HCT116 (cell line): ENCODE measurements around the gene MYO7B. TPM values are rescaled to one million over a fixed set of nuclear protein-coding genes. Genes with fewer than 3 reads are reported as not detected.
A peak's percentile ranks its signal among the peaks of the same experiment; 100 is the strongest.

Experiments
- ATAC-seq: fragments of 200-7000 bp; cut with Tn5 transposase; 2 replicates; pipeline ENCODE4 v1.9.1; 2020; ENCODE audit warnings: mild to moderate bottlenecking, moderate library complexity
- BruUV-seq: library from RNA; stranded (reverse); fragments of 400-500 nt; replicated peaks from 2 replicates; lab custom pipeline; 2021; lab: Mats Ljungman, UMichigan
- CTCF ChIA-PET: fragments of 300-600 bp; sonication (Branson Sonifier 250); formaldehyde crosslinking; loops from one replicate; lab custom pipeline; 2021; ENCODE audit warnings: antibody characterized with exemption; lab: Charles Lee
- POLR2A ChIA-PET: fragments of 300-600, 350-600 bp; sonication (Branson Sonifier 250); formaldehyde crosslinking; loops from one replicate; lab custom pipeline; 2021; ENCODE audit warnings: antibody characterized with exemption; lab: Charles Lee
- RAD21 ChIA-PET, 2 experiments: fragments of 300-600 bp; sonication (Branson Sonifier 250); formaldehyde crosslinking; loops; one replicate each; lab custom pipeline; 2023; ENCODE audit warnings: low total read pairs in 2 of 2; ENCODE audit not compliant: uncharacterized antibody in 2 of 2, unreplicated experiment in 2 of 2, low non-redundant PET in 1 of 2; lab: Charles Lee
- DNase-seq: peaks from one replicate; pipeline ENCODE4 v3.0.0-alpha.2; 2010; ENCODE audit warnings: low read depth, low spot score
- H2AFZ ChIP-seq: fragments of 200-600 bp; shearing (Covaris generic), sonication (generic); 2 replicates; pipeline ENCODE4 v1.6.1; 2017; ENCODE audit warnings: low read depth, mixed run types, mixed read lengths, antibody characterized with exemption, low read length; ENCODE audit not compliant: poor library complexity, severe bottlenecking
- H3K27ac ChIP-seq: 2 replicates; pipeline ENCODE4 v1.5.1; 2012; ENCODE audit warnings: low read depth, low read length
- H3K27me3 ChIP-seq: fragments of 200-600 bp; sonication (generic); 2 replicates; pipeline ENCODE4 v1.6.1; 2016; ENCODE audit warnings: mixed run types, low read length, mixed read lengths; ENCODE audit not compliant: insufficient read depth
- H3K36me3 ChIP-seq, 2 experiments: fragments of 200-500 bp in 1 of 2; fragments of 200-600 bp in 1 of 2; sonication (Bioruptor generic) in 1 of 2; sonication (generic) in 1 of 2; 2 replicates each; pipeline versions ENCODE4 v1.5.1 to v1.6.1; 2014 to 2016; ENCODE audit warnings: low read length in 2 of 2, inconsistent platforms in 1 of 2, mixed read lengths in 1 of 2, mixed run types in 1 of 2; ENCODE audit not compliant: insufficient read depth in 2 of 2, control insufficient read depth in 1 of 2
- H3K4me1 ChIP-seq, 2 experiments: fragments of 200-600 bp in 1 of 2; sonication (generic) in 1 of 2; 2 replicates each; pipeline versions ENCODE4 v1.5.1 to v1.6.1; 2012 to 2017; ENCODE audit warnings: low read length in 2 of 2, inconsistent platforms in 1 of 2, mild to moderate bottlenecking in 1 of 2, mixed read lengths in 1 of 2, mixed run types in 1 of 2, moderate library complexity in 1 of 2; ENCODE audit not compliant: insufficient read depth in 2 of 2, control insufficient read depth in 1 of 2
- H3K4me2 ChIP-seq: fragments of 200-600 bp; sonication (generic); 2 replicates; pipeline ENCODE4 v1.6.1; 2017; ENCODE audit warnings: mixed run types, low read length, mixed read lengths
- H3K4me3 ChIP-seq, 2 experiments: fragments of 200-600 bp in 1 of 2; sonication (generic) in 1 of 2; replicated peaks in 1 of 2; 2 replicates each; pipeline ENCODE4 v1.5.1; 2011 to 2016; ENCODE audit warnings: low read length in 2 of 2, control low read depth in 1 of 2, low read depth in 1 of 2, mild to moderate bottlenecking in 1 of 2, mixed read lengths in 1 of 2, mixed run types in 1 of 2
- H3K79me2 ChIP-seq: fragments of 200-600 bp; sonication (generic); 2 replicates; pipeline ENCODE4 v1.6.1; 2017; ENCODE audit warnings: mild to moderate bottlenecking, mixed run types, low read length, moderate library complexity, mixed read lengths; ENCODE audit not compliant: insufficient read depth
- H3K9ac ChIP-seq: fragments of 200-600 bp; sonication (generic); 2 replicates; pipeline ENCODE4 v1.6.1; 2016; ENCODE audit warnings: low read length, mixed read lengths
- H3K9me2 ChIP-seq: fragments of 200-600 bp; sonication (generic), shearing (Covaris generic); 2 replicates; pipeline ENCODE4 v1.6.1; 2017; ENCODE audit warnings: mixed run types, mild to moderate bottlenecking, moderate library complexity; ENCODE audit not compliant: insufficient read depth
- H3K9me3 ChIP-seq, 2 experiments: fragments of 200-500 bp in 1 of 2; fragments of 200-600 bp in 1 of 2; sonication (Bioruptor generic) in 1 of 2; sonication (generic) in 1 of 2; 2 replicates each; pipeline ENCODE4 v1.6.1; 2014 to 2017; ENCODE audit warnings: low read length in 2 of 2, mixed read lengths in 2 of 2, inconsistent platforms in 1 of 2, low read depth in 1 of 2, mild to moderate bottlenecking in 1 of 2, mixed run types in 1 of 2, moderate library complexity in 1 of 2; ENCODE audit not compliant: control insufficient read depth in 1 of 2, insufficient read depth in 1 of 2
- H4K20me1 ChIP-seq: fragments of 200-600 bp; sonication (generic), shearing (Covaris generic); 2 replicates; pipeline ENCODE4 v1.6.1; 2017; ENCODE audit warnings: mixed run types, mild to moderate bottlenecking, moderate library complexity; ENCODE audit not compliant: insufficient read depth
- EZH2 ChIP-seq: fragments of 200-600 bp; sonication (generic); IDR thresholded peaks from 2 replicates; pipeline ENCODE4 v1.6.1; 2017; ENCODE audit warnings: antibody characterized with exemption, mixed run types
- EZH2phosphoT487 ChIP-seq: fragments of 200-600 bp; IDR thresholded peaks from 2 replicates; pipeline ENCODE4 v1.6.1; 2018; ENCODE audit warnings: antibody characterized with exemption, borderline replicate concordance
- YY1 ChIP-seq: IDR thresholded peaks from 2 replicates; pipeline ENCODE4 v1.6.1; 2011; ENCODE audit warnings: low read length, low read depth, moderate library complexity, mild to moderate bottlenecking; ENCODE audit not compliant: insufficient replicate concordance; ENCODE audit errors: extremely low read depth
- intact Hi-C: fragments of 100-400 bp; cut with micrococcal nuclease; formaldehyde crosslinking; loops from 2 replicates; pipeline ENCODE4 v1.10.0; 2022
- total RNA-seq: library from RNA; stranded (reverse); gene quantifications from one replicate; pipeline ENCODE4 v1.2.1, GENCODE V29; 2021; ENCODE audit not compliant: unreplicated experiment
- TF ChIP-seq, protein P1 (sequence below), 3 experiments: fragments of 200-600 bp in 1 of 3; sonication (generic) in 1 of 3; IDR thresholded peaks in 2 of 3; conservative IDR thresholded peaks in 1 of 3; 2 replicates each; pipeline ENCODE4 v1.5.1; 2012 to 2017; ENCODE audit warnings: low read depth in 2 of 3, low read length in 2 of 3, antibody characterized with exemption in 1 of 3, borderline replicate concordance in 1 of 3, control low read depth in 1 of 3, mild to moderate bottlenecking in 1 of 3, mixed read lengths in 1 of 3, mixed run types in 1 of 3, moderate library complexity in 1 of 3; ENCODE audit not compliant: insufficient read depth in 1 of 3

MYO7B gene
- total RNA-seq, 1 experiment from 2014 or later = 0.07 TPM

DNA sequence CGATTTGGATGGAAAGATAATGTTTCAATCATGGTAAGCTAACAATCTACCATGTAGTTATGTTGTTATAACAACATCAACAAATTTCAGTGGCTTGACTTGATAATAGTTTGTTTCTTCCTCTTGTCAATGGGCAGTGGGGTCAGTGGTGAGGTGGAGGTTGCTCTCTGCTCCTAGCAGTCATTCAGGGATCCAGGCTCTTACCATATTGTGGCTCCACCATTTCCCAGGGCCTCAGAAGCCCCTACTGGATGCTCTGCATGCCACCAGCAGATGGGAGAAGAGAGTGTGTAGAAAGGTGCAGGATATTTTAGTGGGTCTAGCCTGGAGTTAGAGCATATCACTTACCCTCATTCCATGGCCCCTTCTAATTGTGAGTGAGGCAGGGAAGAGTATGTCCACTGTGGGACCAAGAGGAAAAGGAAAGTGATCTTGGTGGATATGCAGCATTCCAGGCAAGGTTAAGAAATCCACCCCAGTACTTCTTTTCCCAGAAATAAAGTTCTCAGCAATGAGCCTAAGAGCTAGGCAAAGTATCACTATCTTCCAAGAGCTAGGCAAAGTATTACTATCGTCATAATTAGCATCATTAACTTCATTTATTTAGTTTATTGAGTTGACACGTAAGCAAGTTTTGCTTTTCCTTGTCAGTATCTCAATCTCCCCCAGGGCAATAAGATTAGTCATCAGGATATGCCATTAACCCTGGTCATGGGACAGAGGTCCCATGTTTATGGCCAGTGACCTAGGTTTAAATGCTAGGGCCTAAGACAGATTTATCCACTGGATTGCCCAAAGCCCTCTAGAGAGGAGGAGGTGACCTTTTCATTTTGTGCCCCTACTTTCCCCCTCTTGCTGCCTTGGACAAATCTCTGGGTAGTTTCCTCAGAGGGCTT, 5.0 kb upstream of the MYO7B start:
- Histone ChIP-seq H3K27ac (no peak overlapping the region), H3K4me2 (no peak overlapping the region), H3K9me3 (no peaks in the 10 kb centered on the region), H3K9ac (no peak overlapping the region), H4K20me1 (no peaks in the 10 kb centered on the region), H3K36me3 (no peaks in the 10 kb centered on the region), H3K4me1 (peaks cover 5 to 24% of the 10 kb centered on the region in 2 experiments; a peak in 3 of 4 replicates), H3K9me2 (no peaks in the 10 kb centered on the region), H3K4me3 (no peak overlapping the region), H2AFZ (no peak overlapping the region), H3K27me3 (peaks cover 7% of the 10 kb centered on the region; the same call in 1 of the 2 replicates), H3K79me2 (peaks cover 8% of the 10 kb centered on the region)
- intact Hi-C loops = no loop called here
- no TSS peak for BruUV-seq
- TF ChIP-seq YY1 (no peak), EZH2phosphoT487 (no peak)
- TF ChIP-seq, protein P1, sequence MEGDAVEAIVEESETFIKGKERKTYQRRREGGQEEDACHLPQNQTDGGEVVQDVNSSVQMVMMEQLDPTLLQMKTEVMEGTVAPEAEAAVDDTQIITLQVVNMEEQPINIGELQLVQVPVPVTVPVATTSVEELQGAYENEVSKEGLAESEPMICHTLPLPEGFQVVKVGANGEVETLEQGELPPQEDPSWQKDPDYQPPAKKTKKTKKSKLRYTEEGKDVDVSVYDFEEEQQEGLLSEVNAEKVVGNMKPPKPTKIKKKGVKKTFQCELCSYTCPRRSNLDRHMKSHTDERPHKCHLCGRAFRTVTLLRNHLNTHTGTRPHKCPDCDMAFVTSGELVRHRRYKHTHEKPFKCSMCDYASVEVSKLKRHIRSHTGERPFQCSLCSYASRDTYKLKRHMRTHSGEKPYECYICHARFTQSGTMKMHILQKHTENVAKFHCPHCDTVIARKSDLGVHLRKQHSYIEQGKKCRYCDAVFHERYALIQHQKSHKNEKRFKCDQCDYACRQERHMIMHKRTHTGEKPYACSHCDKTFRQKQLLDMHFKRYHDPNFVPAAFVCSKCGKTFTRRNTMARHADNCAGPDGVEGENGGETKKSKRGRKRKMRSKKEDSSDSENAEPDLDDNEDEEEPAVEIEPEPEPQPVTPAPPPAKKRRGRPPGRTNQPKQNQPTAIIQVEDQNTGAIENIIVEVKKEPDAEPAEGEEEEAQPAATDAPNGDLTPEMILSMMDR (IDR thresholded peaks at IDR 0.05 in 2 of 3, conservative IDR thresholded peaks at IDR 0.05 in 1 of 3; ENCODE audit: borderline replicate concordance in 1 of 3, insufficient read depth in 1 of 3, low read depth in 2 of 3, low read length in 2 of 3) = 0 out of 6 replicates have a peak, but pooled peaks of 1 of the 3 experiments have one; percentile 6
- POLR2A ChIA-PET = no interaction called here
- DNase-seq (no peak), ATAC-seq (no peak)
- CTCF ChIA-PET = no interaction called here
- RAD21 ChIA-PET = no interaction called here

DNA sequence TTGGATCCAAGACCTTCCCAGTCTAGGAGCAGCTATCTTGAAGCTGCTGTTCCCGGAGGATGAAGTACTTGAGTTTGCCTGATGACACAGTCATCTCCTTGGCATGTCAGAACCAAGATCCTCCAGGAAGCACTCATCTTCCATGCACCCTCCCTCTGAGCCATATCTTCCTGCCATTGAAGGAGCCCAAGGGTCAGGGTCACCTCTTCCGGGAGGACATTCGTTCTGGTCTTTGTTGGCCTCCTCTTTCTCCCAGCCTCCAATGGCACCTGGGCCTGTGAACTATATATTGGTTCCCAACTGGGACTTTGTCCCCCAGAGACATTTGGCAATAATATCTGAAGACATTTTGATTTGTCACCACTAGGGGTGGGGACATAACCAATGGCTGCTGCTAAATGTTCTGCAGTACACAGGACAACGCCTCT, 4.2 kb upstream of the MYO7B start:
- H3K4me2 ChIP-seq = no peak overlapping the region
- no peaks in the 10 kb centered on the region for H3K9me2 ChIP-seq
- H3K79me2 ChIP-seq = peaks cover under 1% of the 10 kb centered on the region; the same call in 1 of the 2 replicates
- DNase-seq (no peak), ATAC-seq (no peak)
- ChIA-PET CTCF (no interaction called here), POLR2A (no interaction called here), RAD21 (no interaction called here)
- H3K4me1 ChIP-seq = peaks cover 5 to 24% of the 10 kb centered on the region in 2 experiments; a peak in 3 of 4 replicates
- H2AFZ ChIP-seq = no peak overlapping the region
- H3K36me3 ChIP-seq = no peaks in the 10 kb centered on the region
- peaks cover 7% of the 10 kb centered on the region; the same call in 1 of the 2 replicates for H3K27me3 ChIP-seq
- intact Hi-C loops = no loop called here
- H3K4me3 ChIP-seq = no peak overlapping the region
- no TSS peak for BruUV-seq
- no peaks in the 10 kb centered on the region for H3K9me3 ChIP-seq
- no peak for TF ChIP-seq EZH2
- TF ChIP-seq, protein P1 (IDR thresholded peaks at IDR 0.05 in 2 of 3, conservative IDR thresholded peaks at IDR 0.05 in 1 of 3; ENCODE audit: borderline replicate concordance in 1 of 3, insufficient read depth in 1 of 3, low read depth in 2 of 3, low read length in 2 of 3) = peak in 1 of 3 experiments; percentile 25; a peak in 1 of 6 replicates
- H3K27ac ChIP-seq = no peak overlapping the region
- H3K9ac ChIP-seq = no peak overlapping the region
- H4K20me1 ChIP-seq = no peaks in the 10 kb centered on the region
